Left lung (tissue), 10 donors: ENCODE measurements around the gene MOCS3. TPM values are rescaled to one million over a fixed set of nuclear protein-coding genes. Genes with fewer than 3 reads are reported as not detected.

Experiments
- ATAC-seq: fragments of 200-7000 bp; cut with Tn5 transposase; one replicate; pipeline ENCODE4 v1.9.1; 2020; ENCODE audit warnings: moderate library complexity
- DNase-seq, 4 donors: peaks; one replicate each; pipeline ENCODE4 v3.0.0-alpha.2; 2013 to 2020
- H3K27ac ChIP-seq, 2 donors: fragments of 200-600 bp; sonication (generic) in 1 of 2; one replicate each; pipeline versions ENCODE4 v1.5.0 to v1.8.0; 2020 to 2021
- H3K27me3 ChIP-seq, 2 donors: fragments of 200-600 bp; sonication (generic) in 1 of 2; one replicate each; pipeline versions ENCODE4 v1.5.0 to v1.8.0; 2020 to 2021
- H3K36me3 ChIP-seq, 2 donors: fragments of 200-600 bp; sonication (generic) in 1 of 2; one replicate each; pipeline versions ENCODE4 v1.5.0 to v1.8.0; 2020 to 2021
- H3K4me1 ChIP-seq, 2 donors: fragments of 200-600 bp; one replicate each; pipeline ENCODE4 v1.8.0; 2021
- H3K4me3 ChIP-seq, 2 donors: fragments of 200-600 bp; sonication (generic) in 1 of 2; one replicate each; pipeline versions ENCODE4 v1.5.0 to v1.8.0; 2020 to 2021; ENCODE audit warnings: mild to moderate bottlenecking in 1 of 2
- H3K9me3 ChIP-seq, 2 donors: fragments of 200-600 bp; sonication (generic) in 1 of 2; one replicate each; pipeline versions ENCODE4 v1.5.0 to v1.8.0; 2020 to 2021
- CTCF ChIP-seq, 2 donors: fragments of 200-600 bp; sonication (generic) in 1 of 2; IDR thresholded peaks; one replicate each; pipeline versions ENCODE4 v1.5.0 to v1.8.0; 2021; ENCODE audit warnings: antibody characterized with exemption in 2 of 2
- intact Hi-C, 2 donors: fragments of 100-400 bp; cut with DNase I; formaldehyde crosslinking; loops; one replicate each; pipeline versions ENCODE4 v1.11.2 to v1.14.2; 2022
- polyA plus RNA-seq, 6 donors: library from polyadenylated mRNA; unstranded; fragments of 120-200 nt; gene quantifications; one replicate each; pipeline ENCODE4 v1.2.1, GENCODE V29; 2013; ENCODE audit not compliant: insufficient read length in 6 of 6
- total RNA-seq, 2 donors: library from RNA; stranded (reverse); fragmentation: NEBNext Ultra II Directional; extraction: Animal tissue kit (Norgen Biotek cat#: 25700); gene quantifications; one replicate each; pipeline ENCODE4 v1.2.1, GENCODE V29; 2021
- donor health status: DM: no; HTN: yes; CAD: no.
- donor health status: DM: no; HTN: no; CAD: no.

Gene MOCS3
- total and polyA plus RNA-seq, 8 donors, result 3.1 to 4.2 (median 3.7) TPM

GRCh38 chr20:50959543-50960126 lies 1.0 kb downstream of the MOCS3 start:
- Histone ChIP-seq H3K36me3 (peaks cover 0 to 14% of the 10 kb centered on the region in 2 donors), H3K4me1 (peaks cover 25 to 54% of the 10 kb centered on the region in 2 donors), H3K27ac (peak overlapping the region in 1 of 2 donors; percentile 96), H3K27me3 (no peaks in the 10 kb centered on the region), H3K9me3 (no peaks in the 10 kb centered on the region), H3K4me3 (peak overlapping the region; percentile 97 to 100)
- intact Hi-C loops, result no loop called here
- no peak for ATAC-seq
- no peak for TF ChIP-seq CTCF (IDR thresholded peaks at IDR 0.05)
- no peak for DNase-seq

- no peaks in the 10 kb centered on the region for H3K4me1 ChIP-seq
- no peaks in the 10 kb centered on the region for H3K27me3 ChIP-seq
- H3K27ac ChIP-seq, result no peak overlapping the region
- ATAC-seq (no peak), DNase-seq (no peak)
- H3K4me3 ChIP-seq, result no peak overlapping the region
- no peak for TF ChIP-seq CTCF (IDR thresholded peaks at IDR 0.05)
- H3K9me3 ChIP-seq, result no peaks in the 10 kb centered on the region
- intact Hi-C loops, result no loop called here
- peaks cover 0 to 2% of the 10 kb centered on the region in 2 donors for H3K36me3 ChIP-seq
Observed at GRCh38 chr20:50967586-50967985, 9.0 kb downstream of the MOCS3 start.

GRCh38 chr20:50968289-50968688 lies 9.7 kb downstream of the MOCS3 start:
- intact Hi-C loops, result no loop called here
- Histone ChIP-seq H3K4me3 (no peak overlapping the region), H3K27ac (no peak overlapping the region), H3K27me3 (peaks cover 0 to 4% of the 10 kb centered on the region in 2 donors), H3K4me1 (no peaks in the 10 kb centered on the region), H3K36me3 (no peaks in the 10 kb centered on the region), H3K9me3 (no peaks in the 10 kb centered on the region)
- no peak for ATAC-seq
- DNase-seq, result no peak
- no peak for TF ChIP-seq CTCF (IDR thresholded peaks at IDR 0.05)

GRCh38 chr20:50969435-50969834 lies 10.8 kb downstream of the MOCS3 start:
- Histone ChIP-seq H3K4me1 (no peaks in the 10 kb centered on the region), H3K27ac (no peak overlapping the region), H3K4me3 (no peak overlapping the region), H3K36me3 (no peaks in the 10 kb centered on the region), H3K27me3 (peaks cover 0 to 11% of the 10 kb centered on the region in 2 donors), H3K9me3 (no peaks in the 10 kb centered on the region)
- TF ChIP-seq CTCF (IDR thresholded peaks at IDR 0.05), result no peak
- intact Hi-C loops, result no loop called here
- DNase-seq (no peak), ATAC-seq (no peak)

- H3K27me3 ChIP-seq, result peaks cover 0 to 11% of the 10 kb centered on the region in 2 donors
- no peaks in the 10 kb centered on the region for H3K36me3 ChIP-seq
- no peak for ATAC-seq
- no peak overlapping the region for H3K4me3 ChIP-seq
- no peaks in the 10 kb centered on the region for H3K9me3 ChIP-seq
- DNase-seq, result no peak
- no peak overlapping the region for H3K27ac ChIP-seq
- intact Hi-C loops, result no loop called here
- no peak for TF ChIP-seq CTCF (IDR thresholded peaks at IDR 0.05)
- no peaks in the 10 kb centered on the region for H3K4me1 ChIP-seq
Observed at GRCh38 chr20:50969912-50970311, 11.3 kb downstream of the MOCS3 start.
